ENCODE measurements around the gene NEDD4L. TPM values are rescaled to one million over a fixed set of nuclear protein-coding genes. Genes with fewer than 3 reads are reported as not detected.

Gene NEDD4L
- total and polyA plus RNA-seq, 3 donors from 2014 or later = 14.3 to 43.1 (median 42.7) TPM

DNA sequence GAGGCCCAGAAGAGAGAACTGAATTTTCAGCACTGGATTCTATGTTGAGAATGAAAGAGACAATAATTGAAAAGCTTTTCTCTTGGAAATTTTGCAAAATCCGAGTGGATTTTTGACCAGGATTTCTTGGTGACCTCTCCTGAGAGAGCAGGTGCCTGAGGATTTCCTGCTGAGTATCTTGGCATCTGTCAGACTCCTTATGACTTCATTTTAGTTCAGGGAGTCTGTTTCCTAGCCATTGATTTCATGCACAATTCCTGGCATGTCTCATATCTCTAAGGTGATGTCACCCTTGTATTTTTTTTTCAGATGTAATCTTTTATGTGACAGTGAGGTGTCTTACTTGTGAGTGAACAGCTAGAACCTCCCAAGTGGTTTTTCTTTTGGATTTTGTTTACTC, 195.9 kb downstream of the NEDD4L start:
- no peak overlapping the region for H3K4me3 ChIP-seq
- 79 to 83% methylated on average over 1 of the region's 1 CpG for WGBS, 2 donors
- H3K27me3 ChIP-seq = no peaks in the 10 kb centered on the region
- TF ChIP-seq POLR2A (IDR thresholded peaks at IDR 0.05) = no peak
- TF ChIP-seq, protein P1, sequence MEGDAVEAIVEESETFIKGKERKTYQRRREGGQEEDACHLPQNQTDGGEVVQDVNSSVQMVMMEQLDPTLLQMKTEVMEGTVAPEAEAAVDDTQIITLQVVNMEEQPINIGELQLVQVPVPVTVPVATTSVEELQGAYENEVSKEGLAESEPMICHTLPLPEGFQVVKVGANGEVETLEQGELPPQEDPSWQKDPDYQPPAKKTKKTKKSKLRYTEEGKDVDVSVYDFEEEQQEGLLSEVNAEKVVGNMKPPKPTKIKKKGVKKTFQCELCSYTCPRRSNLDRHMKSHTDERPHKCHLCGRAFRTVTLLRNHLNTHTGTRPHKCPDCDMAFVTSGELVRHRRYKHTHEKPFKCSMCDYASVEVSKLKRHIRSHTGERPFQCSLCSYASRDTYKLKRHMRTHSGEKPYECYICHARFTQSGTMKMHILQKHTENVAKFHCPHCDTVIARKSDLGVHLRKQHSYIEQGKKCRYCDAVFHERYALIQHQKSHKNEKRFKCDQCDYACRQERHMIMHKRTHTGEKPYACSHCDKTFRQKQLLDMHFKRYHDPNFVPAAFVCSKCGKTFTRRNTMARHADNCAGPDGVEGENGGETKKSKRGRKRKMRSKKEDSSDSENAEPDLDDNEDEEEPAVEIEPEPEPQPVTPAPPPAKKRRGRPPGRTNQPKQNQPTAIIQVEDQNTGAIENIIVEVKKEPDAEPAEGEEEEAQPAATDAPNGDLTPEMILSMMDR (IDR thresholded peaks at IDR 0.05) = no peak
- H3K4me1 ChIP-seq = no peaks in the 10 kb centered on the region
- no peak overlapping the region for H3K27ac ChIP-seq
- H3K9me3 ChIP-seq = no peaks in the 10 kb centered on the region
- intact Hi-C loops (cut with DNase I; ENCODE audit: low total_unique reads) = no loop called here
- no peak for DNase-seq
- no peaks in the 10 kb centered on the region for H3K36me3 ChIP-seq (ENCODE audit: low read depth, missing control alignments)

DNA sequence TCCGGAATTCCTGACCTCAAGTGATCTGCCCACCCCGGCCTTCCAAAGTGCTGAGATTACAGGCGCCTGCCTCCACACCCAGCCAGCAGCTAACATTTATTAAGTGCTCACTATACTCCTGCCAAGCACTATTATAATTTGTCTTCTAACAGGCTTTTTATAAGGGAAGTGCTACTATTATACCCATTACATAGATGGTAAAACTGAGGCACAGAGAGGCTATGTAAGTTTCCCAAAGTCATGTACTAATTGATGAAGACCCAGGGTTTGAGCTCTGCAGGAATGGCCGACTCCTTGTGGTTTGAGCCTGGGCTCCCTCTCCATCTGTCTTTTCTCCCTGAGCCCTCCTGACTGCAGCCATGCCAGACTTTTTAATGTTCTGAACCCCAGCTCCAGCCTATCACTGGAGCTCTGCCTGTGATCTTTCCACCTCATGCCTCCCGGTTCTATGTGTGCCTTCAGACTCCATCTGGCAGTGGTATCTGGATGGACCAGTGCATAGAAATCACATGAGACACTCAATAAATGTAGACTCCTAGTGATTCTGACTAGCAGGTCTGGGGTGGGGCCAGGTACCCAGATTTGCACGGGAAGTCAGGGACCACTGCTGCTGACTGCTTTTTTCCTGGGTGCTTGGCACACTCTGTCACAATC, 197.1 kb downstream of the NEDD4L start:
- WGBS, 2 donors = 89 to 92% methylated on average over 6 of the region's 6 CpGs
- TF ChIP-seq POLR2A (IDR thresholded peaks at IDR 0.05) = no peak
- TF ChIP-seq, protein P1 (IDR thresholded peaks at IDR 0.05) = no peak
- DNase-seq = no peak
- Histone ChIP-seq H3K27me3 (no peaks in the 10 kb centered on the region), H3K9me3 (no peaks in the 10 kb centered on the region), H3K4me3 (no peak overlapping the region), H3K27ac (no peak overlapping the region), H3K36me3 (ENCODE audit: low read depth, missing control alignments) (no peaks in the 10 kb centered on the region), H3K4me1 (no peaks in the 10 kb centered on the region)
- intact Hi-C loops (cut with DNase I; ENCODE audit: low total_unique reads) = no loop called here

DNA sequence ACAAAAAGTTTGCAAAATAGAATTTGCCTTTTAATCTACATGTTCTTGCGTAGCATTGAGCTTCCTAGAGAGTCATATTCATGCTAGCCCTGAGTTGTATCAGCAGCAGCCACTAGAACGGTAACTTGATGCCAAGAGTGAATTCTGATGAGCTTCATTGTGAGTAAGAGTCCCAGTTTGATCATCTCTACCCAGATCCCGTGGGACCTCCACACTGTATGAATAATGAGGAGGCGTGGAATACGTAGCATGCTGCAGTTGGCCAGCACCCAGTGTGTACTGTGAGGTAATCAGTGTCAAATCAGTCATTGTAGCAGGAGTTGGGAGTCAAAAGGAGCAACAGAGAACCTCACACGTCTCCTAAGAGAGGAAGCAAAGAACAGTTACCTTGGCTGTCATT, 197.9 kb downstream of the NEDD4L start:
- WGBS, 2 donors = 75 to 81% methylated on average over 6 of the region's 6 CpGs
- TF ChIP-seq POLR2A (IDR thresholded peaks at IDR 0.05) = no peak
- TF ChIP-seq, protein P1 (IDR thresholded peaks at IDR 0.05) = no peak
- intact Hi-C loops (cut with DNase I; ENCODE audit: low total_unique reads) = no loop called here
- H3K36me3 ChIP-seq (ENCODE audit: low read depth, missing control alignments) = no peaks in the 10 kb centered on the region
- no peaks in the 10 kb centered on the region for H3K27me3 ChIP-seq
- no peak for DNase-seq
- no peaks in the 10 kb centered on the region for H3K9me3 ChIP-seq
- H3K4me3 ChIP-seq = no peak overlapping the region
- H3K4me1 ChIP-seq = no peaks in the 10 kb centered on the region
- no peak overlapping the region for H3K27ac ChIP-seq

DNA sequence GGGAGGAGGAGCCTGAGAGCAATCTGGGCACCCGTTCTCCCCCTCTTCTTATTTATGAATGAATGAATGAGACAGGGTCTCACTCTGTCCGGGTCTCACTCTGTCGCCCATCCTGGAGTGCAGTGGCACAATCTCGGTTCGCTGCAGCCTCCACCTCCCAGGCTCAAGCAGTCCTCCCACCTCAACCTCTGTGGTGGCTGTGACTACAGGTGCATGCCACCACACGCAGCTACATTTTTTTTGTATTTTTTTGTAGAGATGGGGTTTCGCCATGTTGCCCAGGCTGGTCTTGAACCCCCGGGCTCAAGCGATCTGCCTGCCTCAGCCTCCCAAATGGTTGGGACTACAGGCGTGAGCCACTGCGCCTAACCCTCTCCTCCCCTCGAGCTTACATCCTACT, 198.4 kb downstream of the NEDD4L start:
- intact Hi-C loops (cut with DNase I; ENCODE audit: low total_unique reads) = no loop called here
- Histone ChIP-seq H3K27ac (no peak overlapping the region), H3K4me3 (no peak overlapping the region), H3K9me3 (no peaks in the 10 kb centered on the region), H3K4me1 (no peaks in the 10 kb centered on the region), H3K27me3 (no peaks in the 10 kb centered on the region), H3K36me3 (ENCODE audit: low read depth, missing control alignments) (no peaks in the 10 kb centered on the region)
- no peak for TF ChIP-seq POLR2A (IDR thresholded peaks at IDR 0.05)
- TF ChIP-seq, protein P1 (IDR thresholded peaks at IDR 0.05) = no peak
- 94 to 96% methylated on average over 12 of the region's 12 CpGs for WGBS, 2 donors
- DNase-seq = no peak

DNA sequence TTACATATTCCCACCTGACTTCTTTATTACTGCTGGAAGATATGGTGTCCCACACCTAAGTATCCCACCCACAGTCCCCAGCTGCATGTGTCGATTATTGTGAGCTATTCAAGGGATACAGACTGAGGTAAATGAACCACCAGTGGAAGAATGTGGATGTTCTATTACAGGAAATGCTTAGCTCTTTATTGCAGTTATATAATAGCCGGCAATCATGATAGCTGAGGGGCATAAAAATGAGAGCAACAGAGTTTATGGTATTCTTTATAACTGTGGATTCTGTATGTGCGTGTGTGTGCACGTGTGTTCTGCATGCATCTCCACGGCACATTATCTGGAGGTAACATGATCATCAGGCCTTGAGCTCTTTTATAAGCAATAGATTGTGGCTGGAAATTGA, 198.9 kb downstream of the NEDD4L start:
- H3K4me3 ChIP-seq = no peak overlapping the region
- 74 to 79% methylated on average over 5 of the region's 5 CpGs for WGBS, 2 donors
- no peaks in the 10 kb centered on the region for H3K36me3 ChIP-seq (ENCODE audit: low read depth, missing control alignments)
- no peaks in the 10 kb centered on the region for H3K27me3 ChIP-seq
- intact Hi-C loops (cut with DNase I; ENCODE audit: low total_unique reads) = no loop called here
- DNase-seq = no peak
- no peaks in the 10 kb centered on the region for H3K9me3 ChIP-seq
- TF ChIP-seq, protein P1 (IDR thresholded peaks at IDR 0.05) = no peak
- TF ChIP-seq POLR2A (IDR thresholded peaks at IDR 0.05) = no peak
- no peak overlapping the region for H3K27ac ChIP-seq
- H3K4me1 ChIP-seq = no peaks in the 10 kb centered on the region

Measured in testis (tissue), 3 donors.